RCC 7860 (cell line): Measurements from ENCODE around the gene SOX4.
"Not testable (repeated sequence)": the region's sequence is repeated elsewhere in the genome, so short reads cannot be mapped to it uniquely, and the experiment has no call there.

ENCODE experiments used
- DNase-seq: peaks from one replicate; pipeline ENCODE4 v3.0.0-alpha.2; 2015; ENCODE audit warnings: low spot score
- FAIRE-seq: peaks from 2 replicates; lab custom pipeline; 2012; peaks lifted over from hg19 to GRCh38; lab: Jason Lieb, UNC

SOX4 gene

GRCh38 chr6:21593412-21593926, at the start of gene SOX4:
SOX4 (plus strand) TSS chr6:21593751; CDS start chr6:21594535, 784 bp downstream.
- peak; percentile 92 for FAIRE-seq
- DNase-seq: peak; percentile 92

GRCh38 chr6:21552286-21552685, 41.3 kb upstream of the SOX4 start:
- FAIRE-seq, DNase-seq: not testable (repeated sequence)

- FAIRE-seq (no peak), DNase-seq (no peak)
Observed at GRCh38 chr6:21554286-21554685, 39.3 kb upstream of the SOX4 start.

GRCh38 chr6:21555197-21555596, 38.4 kb upstream of the SOX4 start:
- DNase-seq: no peak
- FAIRE-seq: no peak

GRCh38 chr6:21556511-21556910, 37.0 kb upstream of the SOX4 start:
- FAIRE-seq (no peak), DNase-seq (no peak)

GRCh38 chr6:21556968-21557721, 36.4 kb upstream of the SOX4 start:
- FAIRE-seq: no peak
- no peak for DNase-seq

GRCh38 chr6:21559238-21559637, 34.3 kb upstream of the SOX4 start:
- no peak for FAIRE-seq
- no peak for DNase-seq

- no peak for FAIRE-seq
- DNase-seq: no peak
Observed at GRCh38 chr6:21560249-21560648, 33.3 kb upstream of the SOX4 start.

GRCh38 chr6:21565431-21565830, 28.1 kb upstream of the SOX4 start:
- no peak for FAIRE-seq
- DNase-seq: no peak

- no peak for DNase-seq
- no peak for FAIRE-seq
Observed at GRCh38 chr6:21578523-21578922, 15.0 kb upstream of the SOX4 start.

GRCh38 chr6:21582651-21583050, 10.9 kb upstream of the SOX4 start:
- no peak for FAIRE-seq
- no peak for DNase-seq

GRCh38 chr6:21586300-21586699, 7.3 kb upstream of the SOX4 start:
- no peak for DNase-seq
- no peak for FAIRE-seq

- DNase-seq (no peak), FAIRE-seq (no peak)
Observed at GRCh38 chr6:21586740-21587178, 6.8 kb upstream of the SOX4 start.

- FAIRE-seq (no peak), DNase-seq (no peak)
Observed at GRCh38 chr6:21587179-21587960, 6.2 kb upstream of the SOX4 start.

- DNase-seq: no peak
- FAIRE-seq: no peak
Observed at GRCh38 chr6:21587961-21588480, 5.5 kb upstream of the SOX4 start.

GRCh38 chr6:21588481-21589351, 4.8 kb upstream of the SOX4 start:
- no peak for FAIRE-seq

GRCh38 chr6:21589352-21590345, 3.9 kb upstream of the SOX4 start:
- DNase-seq (peak; percentile 63), FAIRE-seq (no peak)

More at GRCh38 chr6:21588481-21589351, 4.8 kb upstream of the SOX4 start:
- peak; percentile 35 for DNase-seq

GRCh38 chr6:21590346-21590745, 3.2 kb upstream of the SOX4 start:
- FAIRE-seq: no peak
- DNase-seq: no peak

GRCh38 chr6:21591446-21591845, 2.1 kb upstream of the SOX4 start:
- FAIRE-seq (no peak), DNase-seq (no peak)
